HL-60/S4 (cell line): ENCODE results near the gene OR4F16.
"Not testable (repeated sequence)": the region's sequence is repeated elsewhere in the genome, so short reads cannot be mapped to it uniquely, and the experiment has no call there.

Experiments
- in situ Hi-C: fragments of 300-500 bp; cut with MboI; formaldehyde crosslinking; loops from 2 replicates; pipeline ENCODE4 v1.14.3; 2022; ENCODE audit warnings: low sequenced_read_pairs

OR4F16 gene

GRCh38 chr1:686554-686953 is at the start of gene OR4F16:
OR4F16 (minus strand) TSS chr1:686654; CDS start chr1:686654, 0 bp downstream.
- in situ Hi-C loops, result not testable (repeated sequence)

GRCh38 chr1:733649-734048 is 47.2 kb upstream of the OR4F16 start:
- in situ Hi-C loops, result not testable (repeated sequence)

GRCh38 chr1:727040-727439 is 40.6 kb upstream of the OR4F16 start:
- in situ Hi-C loops, result not testable (repeated sequence)
